Measurements from ENCODE around the gene ITGA5.

Gene ITGA5

GRCh38 chr12:54373649-54374561, 45.2 kb downstream of the ITGA5 start:
- no peak for DNase-seq (ENCODE audit: low read depth in 2 of 3, low spot score in 1 of 3)

- DNase-seq (ENCODE audit: low read depth in 2 of 3, low spot score in 1 of 3), result no peak
Observed at GRCh38 chr12:54372113-54372806, 46.8 kb downstream of the ITGA5 start.

GRCh38 chr12:54371328-54372112, 47.5 kb downstream of the ITGA5 start:
- DNase-seq (ENCODE audit: low read depth in 2 of 3, low spot score in 1 of 3), result no peak

GRCh38 chr12:54370171-54370730, 48.8 kb downstream of the ITGA5 start:
- DNase-seq (ENCODE audit: low read depth in 2 of 3, low spot score in 1 of 3), result no peak

- no peak for DNase-seq (ENCODE audit: low read depth in 2 of 3, low spot score in 1 of 3)
Observed at GRCh38 chr12:54369597-54370131, 49.4 kb downstream of the ITGA5 start.

- DNase-seq (ENCODE audit: low read depth in 2 of 3, low spot score in 1 of 3), result peak; percentile 83 to 94 (median 86)
Observed at GRCh38 chr12:54368709-54369596, 50.1 kb downstream of the ITGA5 start.

- DNase-seq (ENCODE audit: low read depth in 2 of 3, low spot score in 1 of 3), result no peak
Observed at GRCh38 chr12:54368025-54368708, 50.9 kb downstream of the ITGA5 start.

GRCh38 chr12:54364413-54364812, 54.7 kb downstream of the ITGA5 start, which contains the start of gene GPR84:
GPR84 (minus strand) TSS chr12:54364486; CDS start chr12:54363851, 635 bp downstream.
- no peak for DNase-seq (ENCODE audit: low read depth in 2 of 3, low spot score in 1 of 3)

- DNase-seq (ENCODE audit: low read depth in 2 of 3, low spot score in 1 of 3), result no peak
Observed at GRCh38 chr12:54363618-54364017, 55.4 kb downstream of the ITGA5 start.

GRCh38 chr12:54363047-54363446, 56.0 kb downstream of the ITGA5 start:
- DNase-seq (ENCODE audit: low read depth in 2 of 3, low spot score in 1 of 3), result no peak

- DNase-seq (ENCODE audit: low read depth in 2 of 3, low spot score in 1 of 3), result peak in 1 of 3 donors; percentile 55
Observed at GRCh38 chr12:54360717-54361456, 58.2 kb downstream of the ITGA5 start.

- no peak for DNase-seq (ENCODE audit: low read depth in 2 of 3, low spot score in 1 of 3)
Observed at GRCh38 chr12:54359762-54360351, 59.2 kb downstream of the ITGA5 start.

- DNase-seq (ENCODE audit: low read depth in 2 of 3, low spot score in 1 of 3), result peak; percentile 88 to 91 (median 91)
Observed at GRCh38 chr12:54358945-54359761, 59.9 kb downstream of the ITGA5 start.

- DNase-seq (ENCODE audit: low read depth in 2 of 3, low spot score in 1 of 3), result no peak
Observed at GRCh38 chr12:54358191-54358944, 60.7 kb downstream of the ITGA5 start.

GRCh38 chr12:54357506-54358190, 61.4 kb downstream of the ITGA5 start:
- no peak for DNase-seq (ENCODE audit: low read depth in 2 of 3, low spot score in 1 of 3)

GRCh38 chr12:54356951-54357356, 62.1 kb downstream of the ITGA5 start:
- no peak for DNase-seq (ENCODE audit: low read depth in 2 of 3, low spot score in 1 of 3)
